ENCODE results near the gene FHDC1.

Gene FHDC1

DNA sequence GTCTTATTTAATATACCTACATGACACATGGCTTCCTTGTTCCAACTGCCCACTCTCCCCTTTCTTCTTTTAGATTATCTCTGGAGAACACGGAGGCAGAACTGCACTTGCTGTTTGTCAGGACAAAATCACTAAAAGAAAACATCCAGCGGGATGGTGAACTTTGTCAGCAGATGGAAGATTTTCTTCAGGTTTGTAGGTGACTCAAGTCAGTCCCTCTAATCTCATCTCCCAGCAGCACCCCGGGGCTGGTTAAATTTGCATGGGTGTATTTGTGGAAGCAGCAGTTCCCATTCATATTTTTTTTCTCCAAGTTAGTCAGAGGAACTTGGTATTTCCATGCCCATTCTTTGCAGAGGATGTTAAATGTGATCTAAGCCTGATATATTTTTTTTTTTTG lies 31.8 kb downstream of the FHDC1 start:
- Histone ChIP-seq H3K27me3 (ENCODE audit: insufficient read depth, poor library complexity, severe bottlenecking) (no peaks in the 10 kb centered on the region), H3K4me3 (ENCODE audit: severe bottlenecking) (no peak overlapping the region), H3K9me3 (ENCODE audit: severe bottlenecking) (no peaks in the 10 kb centered on the region), H3K4me1 (ENCODE audit: insufficient read depth, poor library complexity, severe bottlenecking) (peaks cover 33% of the 10 kb centered on the region), H3K27ac (ENCODE audit: poor library complexity, severe bottlenecking) (peak overlapping the region; percentile 89), H3K36me3 (ENCODE audit: low read depth) (peaks cover 28% of the 10 kb centered on the region)
- ATAC-seq (ENCODE audit: low read depth) (no peak), DNase-seq (ENCODE audit: low spot score) (no peak)
- TF ChIP-seq, protein P1, sequence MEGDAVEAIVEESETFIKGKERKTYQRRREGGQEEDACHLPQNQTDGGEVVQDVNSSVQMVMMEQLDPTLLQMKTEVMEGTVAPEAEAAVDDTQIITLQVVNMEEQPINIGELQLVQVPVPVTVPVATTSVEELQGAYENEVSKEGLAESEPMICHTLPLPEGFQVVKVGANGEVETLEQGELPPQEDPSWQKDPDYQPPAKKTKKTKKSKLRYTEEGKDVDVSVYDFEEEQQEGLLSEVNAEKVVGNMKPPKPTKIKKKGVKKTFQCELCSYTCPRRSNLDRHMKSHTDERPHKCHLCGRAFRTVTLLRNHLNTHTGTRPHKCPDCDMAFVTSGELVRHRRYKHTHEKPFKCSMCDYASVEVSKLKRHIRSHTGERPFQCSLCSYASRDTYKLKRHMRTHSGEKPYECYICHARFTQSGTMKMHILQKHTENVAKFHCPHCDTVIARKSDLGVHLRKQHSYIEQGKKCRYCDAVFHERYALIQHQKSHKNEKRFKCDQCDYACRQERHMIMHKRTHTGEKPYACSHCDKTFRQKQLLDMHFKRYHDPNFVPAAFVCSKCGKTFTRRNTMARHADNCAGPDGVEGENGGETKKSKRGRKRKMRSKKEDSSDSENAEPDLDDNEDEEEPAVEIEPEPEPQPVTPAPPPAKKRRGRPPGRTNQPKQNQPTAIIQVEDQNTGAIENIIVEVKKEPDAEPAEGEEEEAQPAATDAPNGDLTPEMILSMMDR (IDR thresholded peaks at IDR 0.05; ENCODE audit: poor library complexity, severe bottlenecking): no peak

DNA sequence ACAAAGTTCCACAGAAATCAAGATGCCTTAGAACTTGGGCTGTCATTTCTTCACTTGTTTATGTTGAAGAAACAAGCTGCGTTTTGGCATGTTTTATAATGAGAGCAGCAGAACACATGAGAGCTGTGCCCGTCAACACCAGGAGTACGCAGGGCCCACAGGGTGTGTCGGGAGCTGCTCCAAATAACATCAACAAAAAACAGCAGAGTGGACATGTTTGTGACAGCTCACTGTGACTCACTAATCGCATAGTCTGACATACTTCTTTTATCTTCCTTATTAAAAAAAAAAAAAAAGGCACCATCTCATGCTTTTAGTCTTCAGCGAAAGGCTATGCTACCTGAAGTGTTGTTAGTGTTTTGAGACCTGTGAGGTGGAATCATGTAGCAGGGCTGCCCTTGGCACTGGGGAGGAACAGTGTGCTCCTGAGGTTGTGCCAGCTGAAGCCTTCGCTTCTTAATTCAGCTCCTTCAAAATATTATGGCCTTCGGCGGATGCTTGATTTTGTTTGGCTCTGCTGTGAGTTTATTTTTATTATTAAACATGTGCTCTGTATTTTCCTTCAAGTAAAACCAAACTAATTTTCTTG lies 32.8 kb downstream of the FHDC1 start:
- DNase-seq (ENCODE audit: low spot score) (no peak), ATAC-seq (ENCODE audit: low read depth) (peak; percentile 60)
- TF ChIP-seq, protein P1 (IDR thresholded peaks at IDR 0.05; ENCODE audit: poor library complexity, severe bottlenecking): no peak
- H3K27me3 ChIP-seq (ENCODE audit: insufficient read depth, poor library complexity, severe bottlenecking): no peaks in the 10 kb centered on the region
- H3K4me3 ChIP-seq (ENCODE audit: severe bottlenecking): no peak overlapping the region
- H3K36me3 ChIP-seq (ENCODE audit: low read depth): peaks cover 23% of the 10 kb centered on the region
- no peaks in the 10 kb centered on the region for H3K9me3 ChIP-seq (ENCODE audit: severe bottlenecking)
- peak overlapping the region; percentile 89 for H3K27ac ChIP-seq (ENCODE audit: poor library complexity, severe bottlenecking)
- H3K4me1 ChIP-seq (ENCODE audit: insufficient read depth, poor library complexity, severe bottlenecking): peaks cover 42% of the 10 kb centered on the region

DNA sequence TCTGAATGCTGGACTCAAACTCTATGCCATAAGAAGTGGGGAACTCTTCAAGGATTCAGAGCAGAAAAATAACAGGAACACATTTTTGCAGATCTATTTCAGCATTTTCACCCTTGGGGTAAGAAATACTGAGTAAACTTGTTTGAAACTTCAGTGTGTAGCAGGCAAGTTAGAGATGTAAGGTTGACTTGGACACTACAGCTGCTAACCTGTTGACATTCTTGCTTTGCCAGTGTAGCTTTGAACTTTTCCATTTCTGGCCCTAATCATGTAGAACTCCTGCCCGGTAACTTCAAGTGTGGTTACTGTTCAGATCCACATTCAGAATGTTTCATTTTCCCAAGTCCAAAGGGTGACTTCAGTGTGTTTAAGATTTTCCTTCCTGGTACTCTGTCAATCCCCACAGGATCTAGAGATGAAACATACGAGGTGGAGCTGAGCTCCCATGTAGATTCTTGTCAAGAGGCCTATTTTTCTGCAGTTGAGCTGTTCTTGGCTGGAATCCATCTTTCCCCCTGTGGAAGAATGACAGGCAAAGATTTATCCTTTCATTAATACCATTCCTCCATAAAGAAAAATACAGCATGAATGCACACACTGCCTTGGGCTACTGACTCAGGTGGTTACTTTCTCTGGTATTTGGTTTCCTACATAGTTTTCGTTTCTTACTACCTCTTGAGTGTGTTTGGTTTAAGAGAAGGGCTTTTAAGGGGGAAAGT lies 34.1 kb downstream of the FHDC1 start:
- peaks cover 42% of the 10 kb centered on the region for H3K4me1 ChIP-seq (ENCODE audit: insufficient read depth, poor library complexity, severe bottlenecking)
- no peak overlapping the region for H3K4me3 ChIP-seq (ENCODE audit: severe bottlenecking)
- no peaks in the 10 kb centered on the region for H3K9me3 ChIP-seq (ENCODE audit: severe bottlenecking)
- ATAC-seq (ENCODE audit: low read depth) (peak; percentile 83), DNase-seq (ENCODE audit: low spot score) (no peak)
- peaks cover 17% of the 10 kb centered on the region for H3K36me3 ChIP-seq (ENCODE audit: low read depth)
- no peaks in the 10 kb centered on the region for H3K27me3 ChIP-seq (ENCODE audit: insufficient read depth, poor library complexity, severe bottlenecking)
- peak overlapping the region; percentile 89 for H3K27ac ChIP-seq (ENCODE audit: poor library complexity, severe bottlenecking)
- TF ChIP-seq, protein P1 (IDR thresholded peaks at IDR 0.05; ENCODE audit: poor library complexity, severe bottlenecking): no peak

DNA sequence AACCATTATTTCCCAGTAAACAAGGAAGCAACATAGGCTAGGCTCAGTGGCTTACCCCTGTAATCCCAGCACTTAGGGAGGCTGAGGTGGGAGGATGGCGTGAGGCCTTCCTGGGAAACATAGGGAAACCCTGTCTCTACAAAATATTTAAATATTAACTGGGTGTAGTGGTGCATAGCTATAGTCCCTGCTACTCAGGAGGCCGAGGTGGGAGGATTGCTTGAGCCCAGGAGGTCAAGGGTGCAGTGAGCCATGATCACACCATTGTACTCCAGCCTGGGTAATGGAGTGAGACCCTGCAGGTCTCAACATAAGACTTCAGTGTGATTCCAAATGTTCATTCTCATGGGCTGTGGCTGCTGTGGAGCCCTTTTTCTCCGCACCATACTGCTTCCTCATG lies 34.9 kb downstream of the FHDC1 start:
- no peak for ATAC-seq (ENCODE audit: low read depth)

More for the DNA sequence above, 34.9 kb downstream of the FHDC1 start:
- TF ChIP-seq, protein P1 (IDR thresholded peaks at IDR 0.05; ENCODE audit: poor library complexity, severe bottlenecking): no peak
- Histone ChIP-seq H3K9me3 (ENCODE audit: severe bottlenecking) (no peaks in the 10 kb centered on the region), H3K36me3 (ENCODE audit: low read depth) (peaks cover 17% of the 10 kb centered on the region), H3K4me1 (ENCODE audit: insufficient read depth, poor library complexity, severe bottlenecking) (peaks cover 42% of the 10 kb centered on the region), H3K27ac (ENCODE audit: poor library complexity, severe bottlenecking) (peak overlapping the region; percentile 89), H3K4me3 (ENCODE audit: severe bottlenecking) (no peak overlapping the region), H3K27me3 (ENCODE audit: insufficient read depth, poor library complexity, severe bottlenecking) (no peaks in the 10 kb centered on the region)
- DNase-seq (ENCODE audit: low spot score): no peak

Data from RWPE2 (cell line).